ENCODE data around the gene CAMTA1.

The CAMTA1 gene

GRCh38 chr1:7584643-7585042, 799.4 kb downstream of the CAMTA1 start:
- no peaks in the 10 kb centered on the region for H3K27me3 ChIP-seq (ENCODE audit: control insufficient read depth, insufficient read depth, low read length)
- peaks cover 20% of the 10 kb centered on the region; the same call in 1 of the 2 replicates for H3K4me1 ChIP-seq (ENCODE audit: control insufficient read depth, insufficient read depth, low read length)
- H3K27ac ChIP-seq (ENCODE audit: low read depth, low read length): no peak overlapping the region
- no peak overlapping the region for H3K4me3 ChIP-seq (ENCODE audit: low read depth, low read length)
- no peak overlapping the region for H3K9ac ChIP-seq (ENCODE audit: low read length)
- H3K9me3 ChIP-seq (ENCODE audit: control insufficient read depth, insufficient read depth, low read depth, low read length): no peaks in the 10 kb centered on the region
- H3K36me3 ChIP-seq (ENCODE audit: control insufficient read depth, insufficient read depth, low read length): no peaks in the 10 kb centered on the region

GRCh38 chr1:7585216-7585907, 800.1 kb downstream of the CAMTA1 start:
- H3K4me1 ChIP-seq (ENCODE audit: control insufficient read depth, insufficient read depth, low read length): peaks cover 27% of the 10 kb centered on the region; the same call in 1 of the 2 replicates
- no peaks in the 10 kb centered on the region for H3K27me3 ChIP-seq (ENCODE audit: control insufficient read depth, insufficient read depth, low read length)
- no peak overlapping the region for H3K9ac ChIP-seq (ENCODE audit: low read length)
- H3K36me3 ChIP-seq (ENCODE audit: control insufficient read depth, insufficient read depth, low read length): no peaks in the 10 kb centered on the region
- H3K27ac ChIP-seq (ENCODE audit: low read depth, low read length): no peak overlapping the region
- no peak overlapping the region for H3K4me3 ChIP-seq (ENCODE audit: low read depth, low read length)
- no peaks in the 10 kb centered on the region for H3K9me3 ChIP-seq (ENCODE audit: control insufficient read depth, insufficient read depth, low read depth, low read length)

- no peaks in the 10 kb centered on the region for H3K27me3 ChIP-seq (ENCODE audit: control insufficient read depth, insufficient read depth, low read length)
- no peaks in the 10 kb centered on the region for H3K9me3 ChIP-seq (ENCODE audit: control insufficient read depth, insufficient read depth, low read depth, low read length)
- no peaks in the 10 kb centered on the region for H3K36me3 ChIP-seq (ENCODE audit: control insufficient read depth, insufficient read depth, low read length)
- H3K4me1 ChIP-seq (ENCODE audit: control insufficient read depth, insufficient read depth, low read length): peaks cover 27% of the 10 kb centered on the region; the same call in 1 of the 2 replicates
- no peak overlapping the region for H3K4me3 ChIP-seq (ENCODE audit: low read depth, low read length)
- no peak overlapping the region for H3K27ac ChIP-seq (ENCODE audit: low read depth, low read length)
- no peak overlapping the region for H3K9ac ChIP-seq (ENCODE audit: low read length)
Measured at GRCh38 chr1:7586031-7586941, 801.0 kb downstream of the CAMTA1 start.

GRCh38 chr1:7587108-7587772, 802.0 kb downstream of the CAMTA1 start:
- no peak overlapping the region for H3K9ac ChIP-seq (ENCODE audit: low read length)
- H3K4me3 ChIP-seq (ENCODE audit: low read depth, low read length): no peak overlapping the region
- no peaks in the 10 kb centered on the region for H3K9me3 ChIP-seq (ENCODE audit: control insufficient read depth, insufficient read depth, low read depth, low read length)
- no peaks in the 10 kb centered on the region for H3K27me3 ChIP-seq (ENCODE audit: control insufficient read depth, insufficient read depth, low read length)
- H3K4me1 ChIP-seq (ENCODE audit: control insufficient read depth, insufficient read depth, low read length): peaks cover 27% of the 10 kb centered on the region; the same call in 1 of the 2 replicates
- H3K27ac ChIP-seq (ENCODE audit: low read depth, low read length): no peak overlapping the region
- no peaks in the 10 kb centered on the region for H3K36me3 ChIP-seq (ENCODE audit: control insufficient read depth, insufficient read depth, low read length)

- peaks cover 27% of the 10 kb centered on the region; the same call in 1 of the 2 replicates for H3K4me1 ChIP-seq (ENCODE audit: control insufficient read depth, insufficient read depth, low read length)
- H3K9me3 ChIP-seq (ENCODE audit: control insufficient read depth, insufficient read depth, low read depth, low read length): no peaks in the 10 kb centered on the region
- H3K9ac ChIP-seq (ENCODE audit: low read length): no peak overlapping the region
- no peak overlapping the region for H3K27ac ChIP-seq (ENCODE audit: low read depth, low read length)
- no peaks in the 10 kb centered on the region for H3K27me3 ChIP-seq (ENCODE audit: control insufficient read depth, insufficient read depth, low read length)
- no peak overlapping the region for H3K4me3 ChIP-seq (ENCODE audit: low read depth, low read length)
- no peaks in the 10 kb centered on the region for H3K36me3 ChIP-seq (ENCODE audit: control insufficient read depth, insufficient read depth, low read length)
Measured at GRCh38 chr1:7587773-7588456, 802.7 kb downstream of the CAMTA1 start.

GRCh38 chr1:7588457-7588827, 803.2 kb downstream of the CAMTA1 start:
- no peak overlapping the region for H3K27ac ChIP-seq (ENCODE audit: low read depth, low read length)

GRCh38 chr1:7589080-7589735, 804.0 kb downstream of the CAMTA1 start:
- Histone ChIP-seq H3K27me3 (ENCODE audit: control insufficient read depth, insufficient read depth, low read length) (no peaks in the 10 kb centered on the region), H3K4me1 (ENCODE audit: control insufficient read depth, insufficient read depth, low read length) (peaks cover 26% of the 10 kb centered on the region; the same call in 1 of the 2 replicates), H3K36me3 (ENCODE audit: control insufficient read depth, insufficient read depth, low read length) (no peaks in the 10 kb centered on the region), H3K9ac (ENCODE audit: low read length) (no peak overlapping the region), H3K9me3 (ENCODE audit: control insufficient read depth, insufficient read depth, low read depth, low read length) (no peaks in the 10 kb centered on the region), H3K4me3 (ENCODE audit: low read depth, low read length) (no peak overlapping the region), H3K27ac (ENCODE audit: low read depth, low read length) (no peak overlapping the region)

More at GRCh38 chr1:7588457-7588827, 803.2 kb downstream of the CAMTA1 start:
- Histone ChIP-seq H3K36me3 (ENCODE audit: control insufficient read depth, insufficient read depth, low read length) (no peaks in the 10 kb centered on the region), H3K4me3 (ENCODE audit: low read depth, low read length) (no peak overlapping the region), H3K4me1 (ENCODE audit: control insufficient read depth, insufficient read depth, low read length) (peaks cover 27% of the 10 kb centered on the region; the same call in 1 of the 2 replicates), H3K27me3 (ENCODE audit: control insufficient read depth, insufficient read depth, low read length) (no peaks in the 10 kb centered on the region), H3K9ac (ENCODE audit: low read length) (no peak overlapping the region), H3K9me3 (ENCODE audit: control insufficient read depth, insufficient read depth, low read depth, low read length) (no peaks in the 10 kb centered on the region)

- Histone ChIP-seq H3K9me3 (ENCODE audit: control insufficient read depth, insufficient read depth, low read depth, low read length) (no peaks in the 10 kb centered on the region), H3K9ac (ENCODE audit: low read length) (no peak overlapping the region), H3K36me3 (ENCODE audit: control insufficient read depth, insufficient read depth, low read length) (no peaks in the 10 kb centered on the region), H3K27me3 (ENCODE audit: control insufficient read depth, insufficient read depth, low read length) (no peaks in the 10 kb centered on the region), H3K4me1 (ENCODE audit: control insufficient read depth, insufficient read depth, low read length) (peaks cover 30% of the 10 kb centered on the region; the same call in 1 of the 2 replicates), H3K27ac (ENCODE audit: low read depth, low read length) (no peak overlapping the region), H3K4me3 (ENCODE audit: low read depth, low read length) (no peak overlapping the region)
Measured at GRCh38 chr1:7589774-7590425, 804.6 kb downstream of the CAMTA1 start.

- no peak overlapping the region for H3K4me3 ChIP-seq (ENCODE audit: low read depth, low read length)
- no peak overlapping the region for H3K27ac ChIP-seq (ENCODE audit: low read depth, low read length)
- peak overlapping the region; percentile 6 for H3K9ac ChIP-seq (ENCODE audit: low read length)
- H3K9me3 ChIP-seq (ENCODE audit: control insufficient read depth, insufficient read depth, low read depth, low read length): no peaks in the 10 kb centered on the region
- H3K27me3 ChIP-seq (ENCODE audit: control insufficient read depth, insufficient read depth, low read length): no peaks in the 10 kb centered on the region
- H3K36me3 ChIP-seq (ENCODE audit: control insufficient read depth, insufficient read depth, low read length): no peaks in the 10 kb centered on the region
- H3K4me1 ChIP-seq (ENCODE audit: control insufficient read depth, insufficient read depth, low read length): peaks cover 30% of the 10 kb centered on the region; the same call in 1 of the 2 replicates
Measured at GRCh38 chr1:7590426-7590790, 805.2 kb downstream of the CAMTA1 start.

GRCh38 chr1:7591565-7591964, 806.3 kb downstream of the CAMTA1 start:
- Histone ChIP-seq H3K9me3 (ENCODE audit: control insufficient read depth, insufficient read depth, low read depth, low read length) (no peaks in the 10 kb centered on the region), H3K36me3 (ENCODE audit: control insufficient read depth, insufficient read depth, low read length) (no peaks in the 10 kb centered on the region), H3K4me1 (ENCODE audit: control insufficient read depth, insufficient read depth, low read length) (peaks cover 22% of the 10 kb centered on the region; the same call in 1 of the 2 replicates), H3K27ac (ENCODE audit: low read depth, low read length) (no peak overlapping the region), H3K9ac (ENCODE audit: low read length) (no peak overlapping the region), H3K4me3 (ENCODE audit: low read depth, low read length) (no peak overlapping the region), H3K27me3 (ENCODE audit: control insufficient read depth, insufficient read depth, low read length) (no peaks in the 10 kb centered on the region)
